GM18526 (cell line): ENCODE data around the gene ZHX3.

Source experiments
- POLR2A ChIP-seq: IDR thresholded peaks from 3 replicates; pipeline ENCODE4 v1.6.1; 2011; ENCODE audit not compliant: insufficient read length; ENCODE audit errors: extremely low read depth

ZHX3 gene

GRCh38 chr20:41317546-41318270, at the start of gene ZHX3:
TSS of gene ZHX3 (minus strand) at chr20:41317731. CDS start at chr20:41204916, 112,815 bp downstream.
- TF ChIP-seq POLR2A, result peak; percentile 59

GRCh38 chr20:41367393-41367695, 49.8 kb upstream of the ZHX3 start:
- no peak for TF ChIP-seq POLR2A

- TF ChIP-seq POLR2A, result no peak
These were observed 49.2 kb upstream of the ZHX3 start, which contains the start of gene EMILIN3 for GRCh38 chr20:41366546-41367392. TSS of gene EMILIN3 (minus strand) at chr20:41366818. CDS start at chr20:41366634, 184 bp downstream.

GRCh38 chr20:41365777-41366545, 48.4 kb upstream of the ZHX3 start:
- no peak for TF ChIP-seq POLR2A

- TF ChIP-seq POLR2A, result no peak
These were observed 47.6 kb upstream of the ZHX3 start for GRCh38 chr20:41364967-41365765.

GRCh38 chr20:41364236-41364855, 46.8 kb upstream of the ZHX3 start:
- TF ChIP-seq POLR2A, result no peak

- no peak for TF ChIP-seq POLR2A
These were observed 46.1 kb upstream of the ZHX3 start for GRCh38 chr20:41363601-41364000.

- TF ChIP-seq POLR2A, result no peak
These were observed 45.2 kb upstream of the ZHX3 start for GRCh38 chr20:41362748-41363140.

GRCh38 chr20:41361757-41362747, 44.5 kb upstream of the ZHX3 start:
- TF ChIP-seq POLR2A, result no peak

GRCh38 chr20:41360831-41361756, 43.6 kb upstream of the ZHX3 start:
- TF ChIP-seq POLR2A, result no peak

GRCh38 chr20:41359541-41360011, 42.0 kb upstream of the ZHX3 start:
- no peak for TF ChIP-seq POLR2A

- TF ChIP-seq POLR2A, result no peak
These were observed 41.2 kb upstream of the ZHX3 start for GRCh38 chr20:41358717-41359116.
